ENCODE data around the gene MTRR. TPM values are rescaled to one million over a fixed set of nuclear protein-coding genes. Genes with fewer than 3 reads are reported as not detected.

MTRR gene
- total RNA-seq, 1 experiment from 2014 or later, result 88.6 TPM

DNA sequence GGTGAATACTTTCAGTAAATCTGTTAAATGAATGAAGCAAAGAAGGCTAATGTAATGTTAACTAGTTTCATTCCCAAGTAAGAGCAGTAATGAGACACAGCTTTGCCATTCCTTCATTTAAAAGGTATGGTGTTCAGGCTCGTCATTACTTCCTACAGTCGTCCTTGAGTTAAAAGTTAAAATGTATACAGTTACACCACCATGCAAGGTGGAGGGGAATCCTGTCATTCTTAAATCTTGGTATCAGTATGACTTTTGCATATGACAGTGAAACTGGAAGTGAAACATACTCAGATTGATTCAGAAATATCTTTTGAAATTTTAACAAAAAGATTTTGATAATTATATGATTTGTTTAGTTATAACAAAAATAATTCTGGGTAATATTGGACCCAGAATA, 25.9 kb downstream of the MTRR start:
- H3K9me3 Mint-ChIP-seq (ENCODE audit: unreplicated experiment), result no peaks in the 10 kb centered on the region
- H3K4me1 Mint-ChIP-seq (ENCODE audit: insufficient read depth, unreplicated experiment), result no peaks in the 10 kb centered on the region
- H3K36me3 Mint-ChIP-seq (ENCODE audit: insufficient read depth, unreplicated experiment), result peaks cover 82% of the 10 kb centered on the region
- no peaks in the 10 kb centered on the region for H3K27me3 Mint-ChIP-seq (ENCODE audit: insufficient read depth, unreplicated experiment)
- DNase-seq (ENCODE audit: unreplicated experiment), result no peak
- CTCF ChIA-PET, result no interaction called here
- H3K27ac Mint-ChIP-seq (ENCODE audit: low read depth, unreplicated experiment), result no peak overlapping the region
- intact Hi-C loops (cut with micrococcal nuclease), result no loop called here
- no peak overlapping the region for H3K4me3 Mint-ChIP-seq (ENCODE audit: unreplicated experiment)
- no TSS peak for BruUV-seq (replicated peaks)
- POLR2A ChIA-PET, result no interaction called here
- TF ChIP-seq, protein P1, sequence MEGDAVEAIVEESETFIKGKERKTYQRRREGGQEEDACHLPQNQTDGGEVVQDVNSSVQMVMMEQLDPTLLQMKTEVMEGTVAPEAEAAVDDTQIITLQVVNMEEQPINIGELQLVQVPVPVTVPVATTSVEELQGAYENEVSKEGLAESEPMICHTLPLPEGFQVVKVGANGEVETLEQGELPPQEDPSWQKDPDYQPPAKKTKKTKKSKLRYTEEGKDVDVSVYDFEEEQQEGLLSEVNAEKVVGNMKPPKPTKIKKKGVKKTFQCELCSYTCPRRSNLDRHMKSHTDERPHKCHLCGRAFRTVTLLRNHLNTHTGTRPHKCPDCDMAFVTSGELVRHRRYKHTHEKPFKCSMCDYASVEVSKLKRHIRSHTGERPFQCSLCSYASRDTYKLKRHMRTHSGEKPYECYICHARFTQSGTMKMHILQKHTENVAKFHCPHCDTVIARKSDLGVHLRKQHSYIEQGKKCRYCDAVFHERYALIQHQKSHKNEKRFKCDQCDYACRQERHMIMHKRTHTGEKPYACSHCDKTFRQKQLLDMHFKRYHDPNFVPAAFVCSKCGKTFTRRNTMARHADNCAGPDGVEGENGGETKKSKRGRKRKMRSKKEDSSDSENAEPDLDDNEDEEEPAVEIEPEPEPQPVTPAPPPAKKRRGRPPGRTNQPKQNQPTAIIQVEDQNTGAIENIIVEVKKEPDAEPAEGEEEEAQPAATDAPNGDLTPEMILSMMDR (IDR thresholded peaks at IDR 0.05; ENCODE audit: unreplicated experiment), result no peak

DNA sequence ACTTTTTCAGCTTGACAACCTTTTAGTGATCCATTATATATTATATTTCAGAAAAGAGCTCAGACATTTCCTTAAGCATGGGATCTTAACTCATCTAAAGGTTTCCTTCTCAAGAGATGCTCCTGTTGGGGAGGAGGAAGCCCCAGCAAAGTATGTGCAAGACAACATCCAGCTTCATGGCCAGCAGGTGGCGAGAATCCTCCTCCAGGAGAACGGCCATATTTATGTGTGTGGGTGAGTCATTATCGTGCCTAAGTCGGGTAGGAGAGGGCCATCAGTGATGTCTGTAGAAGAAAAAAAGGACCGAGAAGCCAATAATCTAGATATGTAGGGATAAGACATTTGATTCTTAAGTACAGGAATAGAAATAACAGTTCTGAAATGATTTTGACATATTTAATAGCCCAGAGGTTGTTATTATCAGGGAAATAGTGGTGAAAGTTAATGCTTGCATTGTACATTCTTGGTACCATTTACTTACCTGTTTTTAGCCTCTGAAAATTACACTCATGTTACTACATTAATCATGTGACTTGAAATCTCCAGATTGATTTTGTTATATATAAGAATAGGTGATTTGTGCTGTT, 28.2 kb downstream of the MTRR start:
- Mint-ChIP-seq H3K27ac (ENCODE audit: low read depth, unreplicated experiment) (no peak overlapping the region), H3K27me3 (ENCODE audit: insufficient read depth, unreplicated experiment) (no peaks in the 10 kb centered on the region), H3K4me1 (ENCODE audit: insufficient read depth, unreplicated experiment) (no peaks in the 10 kb centered on the region), H3K9me3 (ENCODE audit: unreplicated experiment) (no peaks in the 10 kb centered on the region), H3K4me3 (ENCODE audit: unreplicated experiment) (no peak overlapping the region), H3K36me3 (ENCODE audit: insufficient read depth, unreplicated experiment) (peaks cover 78% of the 10 kb centered on the region)
- TF ChIP-seq, protein P1 (IDR thresholded peaks at IDR 0.05; ENCODE audit: unreplicated experiment), result peak; percentile 45
- peak; percentile 74 for DNase-seq (ENCODE audit: unreplicated experiment)
- intact Hi-C loops (cut with micrococcal nuclease), result no loop called here
- BruUV-seq (replicated peaks), result no TSS peak
- ChIA-PET POLR2A (no interaction called here), CTCF (interaction anchor here (0.6 to 1.9 kb wide), 6 partner anchors 10 to 1003 kb away, joined by 3 to 20 read pairs (median 4); no protein-coding TSS in a partner anchor)

DNA sequence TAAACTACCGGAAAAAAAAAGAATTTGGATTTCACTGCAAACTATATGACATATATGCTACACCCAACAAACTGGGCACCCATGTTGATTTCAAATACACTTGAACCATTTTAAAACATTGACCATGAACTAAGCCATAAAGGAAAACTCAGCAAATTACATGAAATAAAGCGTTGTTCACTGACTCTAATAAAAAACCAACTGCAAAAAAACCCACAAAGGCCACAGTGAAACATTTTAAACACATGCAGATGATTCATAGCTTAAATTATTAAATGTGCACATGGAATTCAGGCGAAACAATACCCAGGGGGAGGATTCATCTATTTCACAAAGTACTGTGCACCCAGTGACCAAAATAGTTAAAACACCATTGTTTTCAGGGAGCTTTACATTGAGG, 33.3 kb downstream of the MTRR start:
- TF ChIP-seq, protein P1 (IDR thresholded peaks at IDR 0.05; ENCODE audit: unreplicated experiment), result no peak
- ChIA-PET CTCF (interaction anchor here (0.7 to 2.1 kb wide), 2 partner anchors 15 to 52 kb away, joined by 3 to 7 read pairs; no protein-coding TSS in a partner anchor), POLR2A (no interaction called here)
- Mint-ChIP-seq H3K4me1 (ENCODE audit: insufficient read depth, unreplicated experiment) (peaks cover 14% of the 10 kb centered on the region), H3K36me3 (ENCODE audit: insufficient read depth, unreplicated experiment) (peaks cover 62% of the 10 kb centered on the region), H3K9me3 (ENCODE audit: unreplicated experiment) (no peaks in the 10 kb centered on the region), H3K27ac (ENCODE audit: low read depth, unreplicated experiment) (no peak overlapping the region), H3K27me3 (ENCODE audit: insufficient read depth, unreplicated experiment) (no peaks in the 10 kb centered on the region), H3K4me3 (ENCODE audit: unreplicated experiment) (no peak overlapping the region)
- no peak for DNase-seq (ENCODE audit: unreplicated experiment)
- BruUV-seq (replicated peaks), result TSS peak; percentile 1
- intact Hi-C loops (cut with micrococcal nuclease), result no loop called here

DNA sequence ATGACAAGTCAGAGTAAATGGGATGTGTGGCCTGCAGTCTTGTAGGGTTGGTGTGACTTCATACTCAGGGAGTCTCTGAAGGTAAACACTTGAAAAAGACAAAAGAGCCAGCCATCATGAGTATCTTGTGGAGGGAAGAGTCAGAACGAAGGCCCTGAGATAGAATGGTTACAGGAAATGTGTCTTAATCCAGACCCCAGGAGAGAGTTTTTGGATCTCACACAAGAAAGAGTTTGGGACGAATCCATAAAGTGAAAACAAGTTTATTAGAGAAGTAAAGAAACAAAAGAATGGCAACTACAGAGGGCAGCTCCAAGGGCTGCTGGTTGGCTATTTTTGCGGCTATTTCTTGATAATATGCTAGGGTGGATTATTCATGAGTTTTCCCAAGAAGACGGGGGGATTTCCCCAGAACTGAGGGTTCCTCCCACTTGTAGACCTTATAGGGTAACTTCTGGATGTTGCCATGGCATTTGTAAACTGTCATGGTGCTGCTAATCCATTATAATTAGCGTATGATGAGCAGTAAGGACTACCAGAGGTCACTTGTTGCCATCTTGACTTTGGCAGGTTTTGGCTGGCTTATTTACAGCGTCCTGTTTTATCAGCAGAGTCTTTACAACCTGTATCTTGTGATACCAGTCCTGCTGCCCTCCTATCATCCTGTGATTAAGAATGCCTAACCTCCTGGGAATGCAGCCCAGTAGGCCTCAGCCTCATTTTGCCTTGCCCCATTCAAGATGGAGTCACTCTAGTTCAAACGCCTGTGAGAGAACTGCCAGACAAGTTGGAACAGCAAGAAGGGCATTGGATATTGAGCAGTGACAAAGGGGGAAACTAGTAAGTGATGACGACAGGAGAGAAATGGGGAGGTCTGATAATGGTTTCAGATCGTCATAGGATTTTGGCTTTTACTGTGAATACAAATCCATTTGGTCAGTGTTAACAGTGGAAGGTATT, 34.0 kb downstream of the MTRR start:
- no peak for DNase-seq (ENCODE audit: unreplicated experiment)
- Mint-ChIP-seq H3K9me3 (ENCODE audit: unreplicated experiment) (no peaks in the 10 kb centered on the region), H3K4me1 (ENCODE audit: insufficient read depth, unreplicated experiment) (peaks cover 14% of the 10 kb centered on the region), H3K36me3 (ENCODE audit: insufficient read depth, unreplicated experiment) (peaks cover 55% of the 10 kb centered on the region), H3K27me3 (ENCODE audit: insufficient read depth, unreplicated experiment) (no peaks in the 10 kb centered on the region), H3K4me3 (ENCODE audit: unreplicated experiment) (no peak overlapping the region), H3K27ac (ENCODE audit: low read depth, unreplicated experiment) (no peak overlapping the region)
- intact Hi-C loops (cut with micrococcal nuclease), result no loop called here
- POLR2A ChIA-PET, result interaction anchor here (0.7 kb wide), 1 partner anchor 13 kb away, joined by 3 read pairs; no protein-coding TSS in a partner anchor
- TF ChIP-seq, protein P1 (IDR thresholded peaks at IDR 0.05; ENCODE audit: unreplicated experiment), result no peak
- CTCF ChIA-PET, result interaction anchor here (0.7 to 2.1 kb wide), 2 partner anchors 16 to 51 kb away, joined by 3 to 7 read pairs; no protein-coding TSS in a partner anchor
- BruUV-seq (replicated peaks), result no TSS peak
